Spinal cord (tissue), 10 donors: Measurements from ENCODE around the gene WDR35. TPM values are rescaled to one million over a fixed set of nuclear protein-coding genes. Genes with fewer than 3 reads are reported as not detected.

Source experiments
- DNase-seq, 6 donors: peaks; one replicate each; pipeline versions ENCODE4 v3.0.0 to v3.0.0-alpha.2; 2013 to 2015; ENCODE audit warnings: low spot score in 6 of 6, low read depth in 4 of 6
- H3K27ac ChIP-seq: one replicate; pipeline ENCODE4 v1.5.1; 2013; ENCODE audit warnings: low read depth, low read length, control low read depth
- H3K27me3 ChIP-seq: one replicate; pipeline ENCODE4 v1.6.1; 2013; ENCODE audit warnings: low read length; ENCODE audit not compliant: control insufficient read depth, insufficient read depth
- H3K36me3 ChIP-seq: one replicate; pipeline ENCODE4 v1.6.1; 2013; ENCODE audit warnings: low read length; ENCODE audit not compliant: control insufficient read depth, insufficient read depth
- H3K4me1 ChIP-seq: one replicate; pipeline ENCODE4 v1.6.1; 2013; ENCODE audit warnings: low read length; ENCODE audit not compliant: control insufficient read depth, insufficient read depth
- H3K4me3 ChIP-seq: one replicate; pipeline ENCODE4 v1.5.1; 2013; ENCODE audit warnings: low read depth, low read length, control low read depth
- H3K9me3 ChIP-seq: one replicate; pipeline ENCODE4 v1.6.1; 2013; ENCODE audit warnings: low read length; ENCODE audit not compliant: control insufficient read depth, insufficient read depth
- WGBS: methylation state at CpG from one replicate; pipeline ENCODE4 v1.1.5; 2013; ENCODE audit warnings: missing lambda C conversion rate; ENCODE audit not compliant: insufficient coverage; 5-methylcytosine and 5-hydroxymethylcytosine counted together
- polyA plus RNA-seq, 2 donors: library from polyadenylated mRNA; unstranded; fragments of 120-200 nt; gene quantifications; one replicate each; pipeline ENCODE4 v1.2.1, GENCODE V29; 2013; ENCODE audit not compliant: insufficient read length in 2 of 2
- total RNA-seq, 2 donors: library from RNA; depleted of rRNA in 1 of 2; stranded (reverse); fragments of 120-200 nt in 1 of 2; fragments of >200 nt in 1 of 2; gene quantifications; one replicate each; pipeline versions ENCODE4 v1.2.3 to v1.2.4, GENCODE V29; 2013 to 2014
- donor health status: healthy.

The WDR35 gene
- total and polyA plus RNA-seq, 4 donors, result 15.1 to 28.4 (median 22.7) TPM

DNA sequence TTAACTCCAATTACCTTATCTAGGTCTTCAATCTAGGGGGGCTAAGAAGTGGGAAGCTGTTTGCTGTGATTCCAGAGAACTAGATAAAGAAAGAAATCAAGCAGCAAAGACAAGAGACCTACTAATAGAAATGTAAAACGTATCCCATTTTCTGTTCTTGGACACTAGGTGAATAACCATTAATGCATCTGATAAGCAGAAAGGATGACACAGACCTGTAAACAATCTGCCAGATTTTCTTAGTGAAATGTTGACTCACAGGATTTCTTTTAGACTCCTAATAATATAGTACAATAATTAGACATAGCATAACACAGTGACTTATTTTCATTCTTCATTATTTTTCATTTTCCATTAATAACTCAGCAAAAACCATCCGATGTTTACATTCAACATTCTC, 1.3 kb downstream of the WDR35 start:
- Histone ChIP-seq H3K9me3 (no peaks in the 10 kb centered on the region), H3K4me3 (no peak overlapping the region), H3K4me1 (no peaks in the 10 kb centered on the region), H3K27ac (no peak overlapping the region), H3K36me3 (no peaks in the 10 kb centered on the region), H3K27me3 (peaks cover 4% of the 10 kb centered on the region)
- WGBS, result 60% methylated on average over 1 of the region's 2 CpGs
- DNase-seq, result no peak

- DNase-seq, result no peak
- H3K4me1 ChIP-seq, result no peaks in the 10 kb centered on the region
- no CpG with 5 or more reads among the region's 5 CpGs for WGBS
- H3K4me3 ChIP-seq, result no peak overlapping the region
- H3K27ac ChIP-seq, result no peak overlapping the region
- H3K9me3 ChIP-seq, result no peaks in the 10 kb centered on the region
- peaks cover 4% of the 10 kb centered on the region for H3K27me3 ChIP-seq
- H3K36me3 ChIP-seq, result no peaks in the 10 kb centered on the region
Observed at GRCh38 chr2:19987936-19988335, 2.0 kb downstream of the WDR35 start.

DNA sequence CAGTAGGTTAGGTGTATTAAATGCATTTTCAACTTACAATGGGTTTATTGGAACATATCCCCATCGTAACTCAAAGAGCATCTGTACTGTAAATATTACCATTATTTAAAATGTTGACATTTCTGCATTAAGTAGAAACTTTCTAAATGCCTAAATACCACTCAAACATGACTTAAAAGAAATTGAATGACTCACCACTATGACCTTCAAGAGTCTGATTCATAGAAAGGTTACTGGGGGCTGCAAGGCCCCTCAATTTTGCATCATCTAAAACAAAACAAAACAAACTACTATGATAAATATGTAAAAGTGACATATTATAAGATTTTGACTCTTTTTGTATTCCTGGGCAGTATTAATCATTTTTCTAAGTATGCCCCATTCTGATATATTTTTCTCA, 7.6 kb downstream of the WDR35 start:
- Histone ChIP-seq H3K27me3 (no peaks in the 10 kb centered on the region), H3K27ac (no peak overlapping the region), H3K9me3 (no peaks in the 10 kb centered on the region), H3K4me3 (no peak overlapping the region), H3K4me1 (no peaks in the 10 kb centered on the region), H3K36me3 (peaks cover 4% of the 10 kb centered on the region)
- no CpG with 5 or more reads among the region's 1 CpG for WGBS
- no peak for DNase-seq

DNA sequence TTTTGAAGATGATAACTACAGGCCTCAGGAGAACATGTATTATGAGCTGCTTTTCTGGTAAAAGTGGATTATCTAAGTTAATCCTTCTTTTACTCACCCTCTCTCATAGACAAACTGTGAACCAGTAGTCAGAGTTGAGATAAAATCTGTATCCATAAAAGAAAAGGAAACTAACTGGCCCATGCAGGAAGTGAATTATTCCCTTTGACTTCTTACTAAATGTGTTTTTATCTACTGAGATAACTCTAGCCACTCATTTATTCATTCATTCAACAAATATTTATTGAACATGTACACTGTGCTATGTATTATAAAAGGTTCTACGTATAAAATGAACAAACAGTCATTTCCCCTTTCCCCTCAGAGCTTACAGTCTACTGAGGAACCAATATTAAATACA, 10.0 kb downstream of the WDR35 start:
- no peaks in the 10 kb centered on the region for H3K4me1 ChIP-seq
- DNase-seq, result no peak
- no peaks in the 10 kb centered on the region for H3K27me3 ChIP-seq
- H3K9me3 ChIP-seq, result no peaks in the 10 kb centered on the region
- WGBS, result no CpG with 5 or more reads among the region's 1 CpG
- H3K27ac ChIP-seq, result no peak overlapping the region
- H3K4me3 ChIP-seq, result no peak overlapping the region
- H3K36me3 ChIP-seq, result peaks cover 9% of the 10 kb centered on the region

DNA sequence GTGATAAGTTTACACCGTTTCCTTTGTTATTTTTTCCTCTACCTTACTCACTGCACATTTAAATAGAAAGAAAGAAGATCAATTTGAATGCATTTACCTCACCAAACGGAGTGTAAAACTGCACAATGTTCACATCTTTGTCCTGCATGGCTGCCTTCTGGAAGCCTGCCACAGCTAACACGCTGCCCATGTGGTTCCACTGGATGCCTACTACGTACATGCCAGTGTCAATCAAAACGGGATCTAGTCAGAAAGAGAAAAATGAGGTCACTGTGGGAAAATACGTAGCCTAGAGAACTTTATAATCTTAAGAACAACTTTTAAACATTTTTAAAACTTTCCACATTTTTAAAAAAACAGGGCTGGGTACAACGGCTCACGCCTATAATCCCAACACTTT, 16.4 kb downstream of the WDR35 start:
- DNase-seq, result peak in 2 of 6 donors; percentile 4 to 31
- Histone ChIP-seq H3K27ac (no peak overlapping the region), H3K36me3 (peaks cover 20% of the 10 kb centered on the region), H3K27me3 (no peaks in the 10 kb centered on the region), H3K4me3 (no peak overlapping the region), H3K9me3 (no peaks in the 10 kb centered on the region), H3K4me1 (no peaks in the 10 kb centered on the region)
- WGBS, result 79% methylated on average over 5 of the region's 8 CpGs

- no peaks in the 10 kb centered on the region for H3K9me3 ChIP-seq
- H3K27ac ChIP-seq, result no peak overlapping the region
- H3K27me3 ChIP-seq, result no peaks in the 10 kb centered on the region
- no peak overlapping the region for H3K4me3 ChIP-seq
- WGBS, result 100% methylated on average over 2 of the region's 3 CpGs
- H3K4me1 ChIP-seq, result no peaks in the 10 kb centered on the region
- no peak for DNase-seq
- peaks cover 12% of the 10 kb centered on the region for H3K36me3 ChIP-seq
Observed at GRCh38 chr2:19971691-19972090, 18.2 kb downstream of the WDR35 start.

- Histone ChIP-seq H3K27ac (no peak overlapping the region), H3K9me3 (no peaks in the 10 kb centered on the region), H3K27me3 (no peaks in the 10 kb centered on the region), H3K4me1 (no peaks in the 10 kb centered on the region), H3K36me3 (peaks cover 4% of the 10 kb centered on the region), H3K4me3 (no peak overlapping the region)
- no CpG with 5 or more reads among the region's 1 CpG for WGBS
- no peak for DNase-seq
Observed at GRCh38 chr2:19963386-19963785, 26.5 kb downstream of the WDR35 start.

- Histone ChIP-seq H3K27ac (no peak overlapping the region), H3K36me3 (peaks cover 3% of the 10 kb centered on the region), H3K27me3 (no peaks in the 10 kb centered on the region), H3K9me3 (no peaks in the 10 kb centered on the region), H3K4me1 (no peaks in the 10 kb centered on the region), H3K4me3 (no peak overlapping the region)
- peak in 4 of 6 donors; percentile 39 to 90 (median 68) for DNase-seq
- WGBS, result no CpG with 5 or more reads among the region's 6 CpGs
Observed at GRCh38 chr2:19955544-19956422, 34.1 kb downstream of the WDR35 start.

GRCh38 chr2:19949071-19949470, 40.8 kb downstream of the WDR35 start:
- no peak overlapping the region for H3K27ac ChIP-seq
- peaks cover 3% of the 10 kb centered on the region for H3K36me3 ChIP-seq
- no peak overlapping the region for H3K4me3 ChIP-seq
- no peak for DNase-seq
- H3K9me3 ChIP-seq, result no peaks in the 10 kb centered on the region
- no peaks in the 10 kb centered on the region for H3K4me1 ChIP-seq
- no peaks in the 10 kb centered on the region for H3K27me3 ChIP-seq
